GM12801 (cell line): ENCODE data around the gene SV2A.

ENCODE experiments used
- TF ChIP-seq, protein P1 (sequence below): IDR thresholded peaks from one replicate; pipeline ENCODE4 v1.5.1; 2011; ENCODE audit warnings: control low read depth; ENCODE audit not compliant: insufficient read length; ENCODE audit errors: extremely low read depth

The SV2A gene

GRCh38 chr1:149896575-149896974 lies 21.1 kb downstream of the SV2A start:
- TF ChIP-seq, protein P1, sequence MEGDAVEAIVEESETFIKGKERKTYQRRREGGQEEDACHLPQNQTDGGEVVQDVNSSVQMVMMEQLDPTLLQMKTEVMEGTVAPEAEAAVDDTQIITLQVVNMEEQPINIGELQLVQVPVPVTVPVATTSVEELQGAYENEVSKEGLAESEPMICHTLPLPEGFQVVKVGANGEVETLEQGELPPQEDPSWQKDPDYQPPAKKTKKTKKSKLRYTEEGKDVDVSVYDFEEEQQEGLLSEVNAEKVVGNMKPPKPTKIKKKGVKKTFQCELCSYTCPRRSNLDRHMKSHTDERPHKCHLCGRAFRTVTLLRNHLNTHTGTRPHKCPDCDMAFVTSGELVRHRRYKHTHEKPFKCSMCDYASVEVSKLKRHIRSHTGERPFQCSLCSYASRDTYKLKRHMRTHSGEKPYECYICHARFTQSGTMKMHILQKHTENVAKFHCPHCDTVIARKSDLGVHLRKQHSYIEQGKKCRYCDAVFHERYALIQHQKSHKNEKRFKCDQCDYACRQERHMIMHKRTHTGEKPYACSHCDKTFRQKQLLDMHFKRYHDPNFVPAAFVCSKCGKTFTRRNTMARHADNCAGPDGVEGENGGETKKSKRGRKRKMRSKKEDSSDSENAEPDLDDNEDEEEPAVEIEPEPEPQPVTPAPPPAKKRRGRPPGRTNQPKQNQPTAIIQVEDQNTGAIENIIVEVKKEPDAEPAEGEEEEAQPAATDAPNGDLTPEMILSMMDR = no peak

DNA sequence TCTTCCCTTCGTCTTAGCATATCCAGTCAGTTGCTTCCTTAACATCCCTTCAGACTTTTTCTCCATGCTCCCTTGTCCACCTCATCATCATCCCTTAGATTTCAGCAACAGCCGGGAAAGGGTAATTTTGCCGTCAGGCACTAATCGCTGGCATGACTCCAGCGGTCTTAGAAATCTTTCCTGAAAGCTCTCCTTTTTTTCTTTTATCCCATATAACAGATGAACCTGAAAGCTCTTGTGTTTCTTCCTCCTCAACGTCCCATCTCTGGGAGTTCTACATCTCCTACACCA lies 28.7 kb downstream of the SV2A start:
- TF ChIP-seq, protein P1 = no peak

DNA sequence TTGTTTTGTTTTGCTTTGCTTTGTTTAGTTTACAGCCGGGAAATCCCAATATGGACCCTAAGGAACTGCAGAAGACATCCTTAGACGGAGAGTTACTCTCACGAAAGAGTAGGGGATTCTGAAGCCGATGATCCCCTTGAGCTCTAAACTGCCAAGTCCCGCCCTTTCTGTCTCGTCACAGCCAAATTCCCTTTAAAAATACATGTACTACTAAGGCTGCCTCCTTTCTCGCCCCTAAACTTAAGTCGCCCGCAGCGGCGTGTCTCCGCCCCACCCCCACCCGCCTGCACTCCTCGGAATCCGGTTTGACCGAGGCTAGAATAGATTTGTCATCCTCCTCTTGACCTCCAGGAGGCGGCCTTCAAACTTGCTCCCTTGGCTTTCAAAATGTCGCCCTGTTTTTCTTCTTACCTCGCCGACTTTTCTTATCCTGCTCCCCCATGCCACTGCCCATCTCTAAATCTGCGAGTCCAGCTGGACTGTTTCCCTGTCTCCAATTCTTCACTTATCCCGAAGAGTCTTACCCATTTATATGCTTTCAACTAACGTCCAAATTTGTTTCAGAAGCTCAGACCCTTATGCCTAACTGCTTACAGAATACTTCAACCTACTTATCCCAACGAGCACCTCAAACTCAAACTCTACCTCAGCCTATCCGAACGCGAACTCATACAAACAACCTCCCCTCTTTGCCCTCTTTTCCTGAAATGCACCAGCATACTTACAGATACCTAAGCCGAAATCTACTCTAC lies 29.2 kb downstream of the SV2A start:
- TF ChIP-seq, protein P1 = no peak

- TF ChIP-seq, protein P1 = no peak
Observed at GRCh38 chr1:149887456-149888246, 30.0 kb downstream of the SV2A start.

GRCh38 chr1:149886396-149887195 lies 31.0 kb downstream of the SV2A start:
- TF ChIP-seq, protein P1 = no peak

DNA sequence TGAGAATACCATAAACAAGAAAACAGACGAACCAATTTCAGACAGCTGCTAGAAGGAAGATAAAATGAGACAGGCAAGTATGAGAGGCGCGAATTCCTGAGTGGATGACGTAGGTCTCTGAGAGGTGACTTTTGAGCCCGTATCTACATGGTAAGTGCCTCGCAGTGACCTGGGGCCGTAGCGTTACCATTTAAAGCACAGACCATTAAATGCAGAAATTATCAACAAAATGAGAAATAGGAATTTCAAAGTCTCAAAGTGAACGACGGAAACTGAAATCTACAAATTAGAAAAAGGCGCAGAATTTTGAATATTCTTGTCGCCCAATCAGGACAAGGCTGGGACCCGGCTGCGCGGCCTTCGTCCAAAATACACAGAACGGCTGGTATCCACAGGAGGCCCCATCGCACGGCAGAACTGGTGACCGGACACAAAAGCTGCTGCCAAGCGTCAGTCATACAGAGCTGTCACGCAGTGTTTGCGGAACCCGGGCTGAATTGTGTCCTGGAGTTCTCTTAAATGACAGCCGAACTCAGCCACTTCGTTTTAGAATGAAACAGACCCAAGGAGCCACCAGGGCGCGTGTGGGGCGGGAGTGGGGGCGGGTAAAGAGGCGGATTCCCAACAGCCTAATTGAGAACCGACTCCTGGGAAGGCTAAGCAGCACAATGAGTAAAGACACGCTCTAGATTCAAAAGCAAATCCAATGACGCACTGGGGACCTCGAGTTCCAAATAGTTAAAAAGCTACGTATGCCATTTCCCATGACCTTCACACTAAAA lies 32.1 kb downstream of the SV2A start:
- TF ChIP-seq, protein P1 = no peak
